Measurements from ENCODE around the gene PCDHGB1. TPM values are rescaled to one million over a fixed set of nuclear protein-coding genes. Genes with fewer than 3 reads are reported as not detected.
"Not testable (repeated sequence)": the region's sequence is repeated elsewhere in the genome, so short reads cannot be mapped to it uniquely, and the experiment has no call there.

The PCDHGB1 gene
- total and polyA plus RNA-seq, 2 experiments from 2014 or later, result 0.53 to 0.57 TPM

GRCh38 chr5:141383345-141383744 is 33.4 kb downstream of the PCDHGB1 start:
- Histone ChIP-seq H3K4me3 (no peak overlapping the region), H3K9me3 (ENCODE audit: low read depth) (peaks cover 1% of the 10 kb centered on the region)
- WGBS (ENCODE audit: low lambda C conversion rate, missing lambda C conversion rate), result 96% methylated on average over 21 of the region's 21 CpGs

GRCh38 chr5:141384471-141385267 is 34.8 kb downstream of the PCDHGB1 start:
- 94% methylated on average over 40 of the region's 43 CpGs for WGBS (ENCODE audit: low lambda C conversion rate, missing lambda C conversion rate)
- Histone ChIP-seq H4K20me1 (ENCODE audit: insufficient read depth, poor library complexity, severe bottlenecking) (no peaks in the 10 kb centered on the region), H3K4me3 (no peak overlapping the region), H3K27me3 (no peaks in the 10 kb centered on the region), H3K79me2 (no peaks in the 10 kb centered on the region), H3K9me2 (replicated peaks; ENCODE audit: insufficient read depth) (no peaks in the 10 kb centered on the region), H3K4me2 (no peak overlapping the region), H3K27ac (no peak overlapping the region), H3K36me3 (replicated peaks; ENCODE audit: insufficient read depth, low read depth) (no peaks in the 10 kb centered on the region), H3K9me3 (ENCODE audit: low read depth) (peaks cover 12% of the 10 kb centered on the region), H3K4me1 (ENCODE audit: insufficient read depth) (no peaks in the 10 kb centered on the region), H2AFZ (no peak overlapping the region)
- DNase-seq (ENCODE audit: low spot score), result no peak
- TF ChIP-seq CTCF (IDR thresholded peaks at IDR 0.05; ENCODE audit: poor library complexity), result no peak
- no peak for TF ChIP-seq EZH2phosphoT487 (IDR thresholded peaks at IDR 0.05; ENCODE audit: low read depth, severe bottlenecking, unreplicated experiment)
- no peak for TF ChIP-seq EZH2 (IDR thresholded peaks at IDR 0.05; ENCODE audit: borderline replicate concordance)

More at GRCh38 chr5:141383345-141383744, 33.4 kb downstream of the PCDHGB1 start:
- H3K4me2 ChIP-seq, result no peak overlapping the region
- no peak overlapping the region for H2AFZ ChIP-seq
- TF ChIP-seq EZH2 (IDR thresholded peaks at IDR 0.05; ENCODE audit: borderline replicate concordance), result no peak
- no peak for TF ChIP-seq EZH2phosphoT487 (IDR thresholded peaks at IDR 0.05; ENCODE audit: low read depth, severe bottlenecking, unreplicated experiment)
- no peak for TF ChIP-seq CTCF (IDR thresholded peaks at IDR 0.05; ENCODE audit: poor library complexity)
- no peak for DNase-seq (ENCODE audit: low spot score)
- no peaks in the 10 kb centered on the region for H3K79me2 ChIP-seq
- H3K27me3 ChIP-seq, result no peaks in the 10 kb centered on the region
- H3K36me3 ChIP-seq (replicated peaks; ENCODE audit: insufficient read depth, low read depth), result no peaks in the 10 kb centered on the region
- no peaks in the 10 kb centered on the region for H4K20me1 ChIP-seq (ENCODE audit: insufficient read depth, poor library complexity, severe bottlenecking)
- no peak overlapping the region for H3K27ac ChIP-seq
- no peaks in the 10 kb centered on the region for H3K9me2 ChIP-seq (replicated peaks; ENCODE audit: insufficient read depth)
- no peaks in the 10 kb centered on the region for H3K4me1 ChIP-seq (ENCODE audit: insufficient read depth)

- H3K36me3 ChIP-seq (replicated peaks; ENCODE audit: insufficient read depth, low read depth); H3K9me2 ChIP-seq (replicated peaks; ENCODE audit: insufficient read depth); H3K27me3 ChIP-seq; H4K20me1 ChIP-seq (ENCODE audit: insufficient read depth, poor library complexity, severe bottlenecking); H3K79me2 ChIP-seq; H3K4me3 ChIP-seq; H3K4me1 ChIP-seq (ENCODE audit: insufficient read depth); H2AFZ ChIP-seq: not testable (repeated sequence)
- whole genome bisulfite sequencing (ENCODE audit: low lambda C conversion rate, missing lambda C conversion rate), result 29% methylated on average over 22 of the region's 40 CpGs
- peaks cover 28% of the 10 kb centered on the region for H3K9me3 ChIP-seq (ENCODE audit: low read depth)
- H3K4me2 ChIP-seq, result peak within 1 kb of the TSS; percentile 69
- TF ChIP-seq CTCF (IDR thresholded peaks at IDR 0.05; ENCODE audit: poor library complexity), result peak; percentile 62
- H3K27ac ChIP-seq, result peak within 1 kb of the TSS; percentile 82
- peak; percentile 63 for DNase-seq (ENCODE audit: low spot score)
These were observed 37.8 kb downstream of the PCDHGB1 start, which contains the start of gene PCDHGB4 for GRCh38 chr5:141387557-141388311. PCDHGB4 (plus strand) TSS chr5:141387698; CDS start chr5:141387885, 187 bp downstream.

All from hepatocyte (in vitro differentiated cells).